Astrocyte (in vitro differentiated cells and primary cell): ENCODE results near the gene LRRTM4. TPM values are rescaled to one million over a fixed set of nuclear protein-coding genes. Genes with fewer than 3 reads are reported as not detected.

ENCODE experiments used
- DNase-seq: peaks from one replicate; pipeline ENCODE4 v3.0.0-alpha.2; 2010; ENCODE audit warnings: low read depth
- FAIRE-seq: peaks from 2 replicates; lab custom pipeline; 2011; peaks lifted over from hg19 to GRCh38; lab: Jason Lieb, UNC
- H2AFZ ChIP-seq: 2 replicates; pipeline ENCODE4 v1.6.0; 2012; ENCODE audit warnings: low read depth, low read length, inconsistent platforms
- H3K27ac ChIP-seq: 2 replicates; pipeline ENCODE4 v1.5.1; 2011; ENCODE audit warnings: low read depth, low read length, inconsistent platforms
- H3K27me3 ChIP-seq: 2 replicates; pipeline ENCODE4 v1.6.0; 2011; ENCODE audit warnings: low read length, inconsistent platforms; ENCODE audit not compliant: insufficient read depth
- H3K36me3 ChIP-seq: 2 replicates; pipeline ENCODE4 v1.5.1; 2011; ENCODE audit warnings: low read length, inconsistent platforms; ENCODE audit not compliant: insufficient read depth
- H3K4me1 ChIP-seq: 2 replicates; pipeline ENCODE4 v1.5.1; 2011; ENCODE audit warnings: low read length, inconsistent platforms; ENCODE audit not compliant: insufficient read depth
- H3K4me2 ChIP-seq: 2 replicates; pipeline ENCODE4 v1.6.0; 2012; ENCODE audit warnings: low read length, inconsistent platforms
- H3K4me3 ChIP-seq: 2 replicates; pipeline ENCODE4 v1.5.1; 2011; ENCODE audit warnings: low read depth, mild to moderate bottlenecking, low read length, inconsistent platforms; ENCODE audit not compliant: insufficient read depth
- H3K79me2 ChIP-seq: 2 replicates; pipeline ENCODE4 v1.6.0; 2012; ENCODE audit warnings: mild to moderate bottlenecking, low read length, inconsistent platforms; ENCODE audit not compliant: insufficient read depth
- H3K9ac ChIP-seq: 2 replicates; pipeline ENCODE4 v1.6.0; 2012; ENCODE audit warnings: mild to moderate bottlenecking, low read length, inconsistent platforms
- H3K9me3 ChIP-seq: 2 replicates; pipeline ENCODE4 v1.5.1; 2012; ENCODE audit warnings: low read depth, mild to moderate bottlenecking, low read length, inconsistent platforms; ENCODE audit not compliant: insufficient read depth
- H4K20me1 ChIP-seq: 2 replicates; pipeline ENCODE4 v1.6.0; 2012; ENCODE audit warnings: low read length, inconsistent platforms; ENCODE audit not compliant: insufficient read depth
- H3K27ac Mint-ChIP-seq: one replicate; pipeline ENCODE4 v1.8.0; 2021; ENCODE audit warnings: mild to moderate bottlenecking, mixed read lengths; ENCODE audit not compliant: unreplicated experiment
- H3K27me3 Mint-ChIP-seq: one replicate; pipeline ENCODE4 v1.8.0; 2021; ENCODE audit warnings: low read depth, mixed read lengths; ENCODE audit not compliant: unreplicated experiment
- H3K36me3 Mint-ChIP-seq: one replicate; pipeline ENCODE4 v1.8.0; 2021; ENCODE audit warnings: low read depth, mixed read lengths; ENCODE audit not compliant: unreplicated experiment
- H3K4me1 Mint-ChIP-seq: one replicate; pipeline ENCODE4 v1.8.0; 2021; ENCODE audit warnings: low read depth, mixed read lengths; ENCODE audit not compliant: unreplicated experiment
- H3K4me3 Mint-ChIP-seq: one replicate; pipeline ENCODE4 v1.8.0; 2021; ENCODE audit warnings: mild to moderate bottlenecking, moderate library complexity, mixed read lengths; ENCODE audit not compliant: unreplicated experiment
- H3K9me3 Mint-ChIP-seq: one replicate; pipeline ENCODE4 v1.8.0; 2021; ENCODE audit warnings: mild to moderate bottlenecking, mixed read lengths; ENCODE audit not compliant: unreplicated experiment
- CTCF ChIP-seq: IDR thresholded peaks from 2 replicates; pipeline ENCODE4 v1.5.1; 2011; ENCODE audit warnings: low read depth, mild to moderate bottlenecking, inconsistent platforms, low read length, moderate library complexity; ENCODE audit not compliant: insufficient read depth
- EZH2 ChIP-seq: IDR thresholded peaks from 2 replicates; pipeline ENCODE4 v1.6.1; 2012; ENCODE audit warnings: mild to moderate bottlenecking, low read length, inconsistent platforms; ENCODE audit not compliant: insufficient read depth
- total RNA-seq: library from RNA; stranded (reverse); gene quantifications from 2 replicates; pipeline ENCODE4 v1.2.1, GENCODE V29; 2021

Gene LRRTM4
- total RNA-seq, 1 donor from 2014 or later = 0.59 TPM

- Histone ChIP-seq H3K79me2 (no peaks in the 10 kb centered on the region), H3K27ac (no peak overlapping the region), H3K9me3 (no peaks in the 10 kb centered on the region), H3K36me3 (no peaks in the 10 kb centered on the region), H3K27me3 (no peaks in the 10 kb centered on the region), H3K4me2 (no peak overlapping the region), H3K4me1 (no peaks in the 10 kb centered on the region), H4K20me1 (no peaks in the 10 kb centered on the region), H3K4me3 (no peak overlapping the region), H3K9ac (no peak overlapping the region), H2AFZ (no peak overlapping the region)
- no peak overlapping the region for H3K4me3 Mint-ChIP-seq
- no peak overlapping the region for H3K27ac Mint-ChIP-seq
- no peaks in the 10 kb centered on the region for H3K4me1 Mint-ChIP-seq
- FAIRE-seq (no peak), DNase-seq (no peak)
- H3K27me3 Mint-ChIP-seq = no peaks in the 10 kb centered on the region
- H3K9me3 Mint-ChIP-seq = no peaks in the 10 kb centered on the region
- H3K36me3 Mint-ChIP-seq = no peaks in the 10 kb centered on the region
- TF ChIP-seq EZH2 (no peak), CTCF (no peak)
Measured at GRCh38 chr2:76895469-76895868, 626.7 kb downstream of the LRRTM4 start.

- no peak for DNase-seq
Measured at GRCh38 chr2:76870581-76870980, 651.6 kb downstream of the LRRTM4 start.

More at GRCh38 chr2:76870581-76870980, 651.6 kb downstream of the LRRTM4 start:
- Mint-ChIP-seq H3K4me3 (no peak overlapping the region), H3K27me3 (no peaks in the 10 kb centered on the region), H3K36me3 (no peaks in the 10 kb centered on the region), H3K9me3 (no peaks in the 10 kb centered on the region), H3K4me1 (peaks cover 32% of the 10 kb centered on the region), H3K27ac (no peak overlapping the region)
- no peaks in the 10 kb centered on the region for H3K79me2 ChIP-seq
- H3K4me2 ChIP-seq = no peak overlapping the region
- no peak overlapping the region for H3K4me3 ChIP-seq
- no peak overlapping the region for H3K9ac ChIP-seq
- H3K4me1 ChIP-seq = no peaks in the 10 kb centered on the region
- TF ChIP-seq EZH2 (no peak), CTCF (no peak)
- H3K36me3 ChIP-seq = no peaks in the 10 kb centered on the region
- H3K9me3 ChIP-seq = no peaks in the 10 kb centered on the region
- no peaks in the 10 kb centered on the region for H3K27me3 ChIP-seq
- H4K20me1 ChIP-seq = no peaks in the 10 kb centered on the region
- no peak overlapping the region for H3K27ac ChIP-seq
- H2AFZ ChIP-seq = no peak overlapping the region
- FAIRE-seq = no peak
